GM19328 (cell line): Measurements from ENCODE around the gene PEPD.

Source experiments
- ATAC-seq: cut with Tn5 transposase; IDR thresholded peaks from one replicate; pipeline ENCODE4 v1.9.1; 2021; ENCODE audit warnings: mild to moderate bottlenecking, moderate library complexity; ENCODE audit not compliant: unreplicated experiment

Gene PEPD

GRCh38 chr19:33512580-33513137 lies 8.9 kb downstream of the PEPD start:
- no peak for ATAC-seq

GRCh38 chr19:33512021-33512420 lies 9.6 kb downstream of the PEPD start:
- ATAC-seq = no peak

- ATAC-seq = no peak
Measured at GRCh38 chr19:33511346-33511745, 10.2 kb downstream of the PEPD start.

- no peak for ATAC-seq
Measured at GRCh38 chr19:33510462-33511194, 11.0 kb downstream of the PEPD start.

GRCh38 chr19:33509774-33510173 lies 11.8 kb downstream of the PEPD start:
- no peak for ATAC-seq

GRCh38 chr19:33508941-33509614 lies 12.5 kb downstream of the PEPD start:
- ATAC-seq = no peak

GRCh38 chr19:33508431-33508830 lies 13.2 kb downstream of the PEPD start:
- no peak for ATAC-seq

GRCh38 chr19:33508009-33508408 lies 13.6 kb downstream of the PEPD start:
- no peak for ATAC-seq

GRCh38 chr19:33507021-33507956 lies 14.3 kb downstream of the PEPD start:
- no peak for ATAC-seq

- ATAC-seq = no peak
Measured at GRCh38 chr19:33506498-33506897, 15.1 kb downstream of the PEPD start.

GRCh38 chr19:33505823-33506222 lies 15.8 kb downstream of the PEPD start:
- no peak for ATAC-seq

GRCh38 chr19:33505148-33505547 lies 16.4 kb downstream of the PEPD start:
- no peak for ATAC-seq

- no peak for ATAC-seq
Measured at GRCh38 chr19:33504058-33504444, 17.5 kb downstream of the PEPD start.

- no peak for ATAC-seq
Measured at GRCh38 chr19:33503433-33504057, 18.0 kb downstream of the PEPD start.

GRCh38 chr19:33503030-33503429 lies 18.6 kb downstream of the PEPD start:
- ATAC-seq = no peak

- no peak for ATAC-seq
Measured at GRCh38 chr19:33502521-33502920, 19.1 kb downstream of the PEPD start.

GRCh38 chr19:33501693-33502356 lies 19.8 kb downstream of the PEPD start:
- ATAC-seq = no peak

- ATAC-seq = no peak
Measured at GRCh38 chr19:33500991-33501390, 20.6 kb downstream of the PEPD start.

GRCh38 chr19:33500586-33500985 lies 21.0 kb downstream of the PEPD start:
- no peak for ATAC-seq
